ENCODE measurements around the gene CTAG2.

GRCh38 chrX:154650221-154650510 lies 3.2 kb downstream of the CTAG2 start:
- TF ChIP-seq, protein P1, sequence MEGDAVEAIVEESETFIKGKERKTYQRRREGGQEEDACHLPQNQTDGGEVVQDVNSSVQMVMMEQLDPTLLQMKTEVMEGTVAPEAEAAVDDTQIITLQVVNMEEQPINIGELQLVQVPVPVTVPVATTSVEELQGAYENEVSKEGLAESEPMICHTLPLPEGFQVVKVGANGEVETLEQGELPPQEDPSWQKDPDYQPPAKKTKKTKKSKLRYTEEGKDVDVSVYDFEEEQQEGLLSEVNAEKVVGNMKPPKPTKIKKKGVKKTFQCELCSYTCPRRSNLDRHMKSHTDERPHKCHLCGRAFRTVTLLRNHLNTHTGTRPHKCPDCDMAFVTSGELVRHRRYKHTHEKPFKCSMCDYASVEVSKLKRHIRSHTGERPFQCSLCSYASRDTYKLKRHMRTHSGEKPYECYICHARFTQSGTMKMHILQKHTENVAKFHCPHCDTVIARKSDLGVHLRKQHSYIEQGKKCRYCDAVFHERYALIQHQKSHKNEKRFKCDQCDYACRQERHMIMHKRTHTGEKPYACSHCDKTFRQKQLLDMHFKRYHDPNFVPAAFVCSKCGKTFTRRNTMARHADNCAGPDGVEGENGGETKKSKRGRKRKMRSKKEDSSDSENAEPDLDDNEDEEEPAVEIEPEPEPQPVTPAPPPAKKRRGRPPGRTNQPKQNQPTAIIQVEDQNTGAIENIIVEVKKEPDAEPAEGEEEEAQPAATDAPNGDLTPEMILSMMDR (IDR thresholded peaks at IDR 0.05; ENCODE audit: poor library complexity, severe bottlenecking): no peak
- TF ChIP-seq EP300 (conservative IDR thresholded peaks at IDR 0.05; ENCODE audit: poor library complexity, severe bottlenecking) (no peak), MXI1 (conservative IDR thresholded peaks at IDR 0.05; ENCODE audit: poor library complexity, severe bottlenecking) (no peak), RAD21 (conservative IDR thresholded peaks at IDR 0.05) (no peak), EZH2 (IDR thresholded peaks at IDR 0.05; ENCODE audit: borderline replicate concordance, insufficient read depth, low read length, poor library complexity, severe bottlenecking) (no peak)
